SK-N-MC (cell line): Measurements from ENCODE around the gene WASHC4.

Source experiments
- EZH2 ChIP-seq: fragments of 200-600 bp; sonication (generic); IDR thresholded peaks from one replicate; pipeline ENCODE4 v1.6.1; 2017; ENCODE audit warnings: antibody characterized with exemption
- POLR2AphosphoS5 ChIP-seq: IDR thresholded peaks from 2 replicates; pipeline ENCODE4 v1.6.1; 2012; ENCODE audit warnings: mild to moderate bottlenecking, low read depth, low read length, borderline replicate concordance

- TF ChIP-seq EZH2 (no peak), POLR2AphosphoS5 (no peak)
These were observed 30.6 kb upstream of the WASHC4 start for GRCh38 chr12:105076913-105077312.
